ENCODE data around the gene IMMT.

Gene IMMT

DNA sequence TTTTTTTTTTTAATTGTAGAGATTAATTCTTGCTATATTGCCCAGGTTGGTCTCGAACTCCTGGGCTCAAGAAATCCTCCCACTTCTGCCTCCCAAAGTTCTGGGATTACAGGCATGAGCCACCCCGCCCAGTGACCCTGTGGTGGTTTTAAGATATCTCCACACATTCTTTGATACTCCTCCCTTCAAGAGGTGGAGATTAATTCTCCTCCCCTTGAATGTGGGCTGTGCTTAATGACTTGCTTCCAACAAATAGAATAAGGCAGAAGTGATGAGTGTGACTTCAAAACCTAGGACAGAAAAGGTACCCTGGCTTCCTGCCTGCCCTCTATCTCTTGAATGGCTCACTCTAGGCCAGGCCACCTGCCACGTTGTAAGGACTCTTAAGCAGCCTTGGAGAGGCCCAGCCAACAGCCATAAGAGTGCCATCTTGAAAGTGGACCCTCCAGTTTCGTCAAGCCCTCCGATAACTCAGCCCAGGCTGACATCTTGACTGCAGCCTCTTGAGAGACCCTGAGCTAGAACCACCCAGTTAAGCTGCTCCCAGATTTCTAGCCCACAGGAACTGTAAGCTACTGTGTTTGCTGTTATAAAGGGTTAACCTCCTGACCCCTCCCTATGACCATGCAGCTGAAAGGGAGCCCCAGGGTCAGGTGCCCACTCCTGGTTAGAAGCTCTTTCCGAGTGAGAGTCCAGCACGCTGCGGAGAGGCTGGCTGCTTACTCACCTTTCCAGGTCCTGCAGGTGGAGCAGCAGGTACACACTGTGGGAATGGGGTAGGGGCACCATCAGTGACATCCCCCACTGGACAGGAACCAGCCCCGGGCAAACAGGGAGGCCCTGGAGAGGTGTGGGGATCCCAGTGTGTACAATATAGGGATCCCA is 31.6 kb upstream of the IMMT start:
- TF ChIP-seq SIN3A (IDR thresholded peaks at IDR 0.05; ENCODE audit: borderline replicate concordance, insufficient read depth, low read length) (no peak), REST (IDR thresholded peaks at IDR 0.05; ENCODE audit: insufficient read depth in 1 of 2, low read depth in 2 of 2, low read length in 2 of 2) (no peak), POLR2AphosphoS5 (IDR thresholded peaks at IDR 0.05; ENCODE audit: low read depth, low read length) (no peak), TAF1 (IDR thresholded peaks at IDR 0.05; ENCODE audit: borderline replicate concordance, insufficient read depth, low read length) (no peak), FOXP2 (optimal IDR thresholded peaks at IDR 0.05; ENCODE audit: borderline replicate concordance, extremely low read depth, extremely low read length, insufficient read depth) (no peak)

- TF ChIP-seq POLR2AphosphoS5 (IDR thresholded peaks at IDR 0.05; ENCODE audit: low read depth, low read length) (no peak), FOXP2 (optimal IDR thresholded peaks at IDR 0.05; ENCODE audit: borderline replicate concordance, extremely low read depth, extremely low read length, insufficient read depth) (no peak), REST (IDR thresholded peaks at IDR 0.05; ENCODE audit: insufficient read depth in 1 of 2, low read depth in 2 of 2, low read length in 2 of 2) (no peak), SIN3A (IDR thresholded peaks at IDR 0.05; ENCODE audit: borderline replicate concordance, insufficient read depth, low read length) (no peak), TAF1 (IDR thresholded peaks at IDR 0.05; ENCODE audit: borderline replicate concordance, insufficient read depth, low read length) (no peak)
These were observed 30.8 kb upstream of the IMMT start for GRCh38 chr2:86226070-86226469.

DNA sequence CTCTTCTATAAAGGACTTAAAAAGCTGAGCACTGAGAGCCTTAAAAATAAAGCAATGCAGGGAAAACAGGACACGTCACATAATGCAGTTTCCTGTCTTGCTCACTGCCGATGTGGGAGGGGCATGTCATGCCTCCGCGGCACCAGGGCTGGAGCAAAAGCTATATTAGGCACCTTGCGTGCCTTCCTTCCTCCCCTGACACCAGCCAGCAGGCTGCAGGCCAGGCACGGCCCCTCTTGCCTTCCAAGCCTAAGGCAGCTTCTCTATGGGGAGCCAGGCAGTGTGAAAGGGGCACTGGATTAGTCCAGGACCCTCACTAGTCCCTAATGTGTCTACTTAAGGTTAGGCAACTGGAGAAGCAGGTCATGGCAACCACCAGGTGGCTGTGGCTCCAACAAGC is 30.3 kb upstream of the IMMT start:
- TF ChIP-seq REST (IDR thresholded peaks at IDR 0.05; ENCODE audit: insufficient read depth in 1 of 2, low read depth in 2 of 2, low read length in 2 of 2), result no peak
- TF ChIP-seq POLR2AphosphoS5 (IDR thresholded peaks at IDR 0.05; ENCODE audit: low read depth, low read length), result no peak
- TF ChIP-seq SIN3A (IDR thresholded peaks at IDR 0.05; ENCODE audit: borderline replicate concordance, insufficient read depth, low read length), result no peak
- no peak for TF ChIP-seq TAF1 (IDR thresholded peaks at IDR 0.05; ENCODE audit: borderline replicate concordance, insufficient read depth, low read length)
- TF ChIP-seq FOXP2 (optimal IDR thresholded peaks at IDR 0.05; ENCODE audit: borderline replicate concordance, extremely low read depth, extremely low read length, insufficient read depth), result no peak

DNA sequence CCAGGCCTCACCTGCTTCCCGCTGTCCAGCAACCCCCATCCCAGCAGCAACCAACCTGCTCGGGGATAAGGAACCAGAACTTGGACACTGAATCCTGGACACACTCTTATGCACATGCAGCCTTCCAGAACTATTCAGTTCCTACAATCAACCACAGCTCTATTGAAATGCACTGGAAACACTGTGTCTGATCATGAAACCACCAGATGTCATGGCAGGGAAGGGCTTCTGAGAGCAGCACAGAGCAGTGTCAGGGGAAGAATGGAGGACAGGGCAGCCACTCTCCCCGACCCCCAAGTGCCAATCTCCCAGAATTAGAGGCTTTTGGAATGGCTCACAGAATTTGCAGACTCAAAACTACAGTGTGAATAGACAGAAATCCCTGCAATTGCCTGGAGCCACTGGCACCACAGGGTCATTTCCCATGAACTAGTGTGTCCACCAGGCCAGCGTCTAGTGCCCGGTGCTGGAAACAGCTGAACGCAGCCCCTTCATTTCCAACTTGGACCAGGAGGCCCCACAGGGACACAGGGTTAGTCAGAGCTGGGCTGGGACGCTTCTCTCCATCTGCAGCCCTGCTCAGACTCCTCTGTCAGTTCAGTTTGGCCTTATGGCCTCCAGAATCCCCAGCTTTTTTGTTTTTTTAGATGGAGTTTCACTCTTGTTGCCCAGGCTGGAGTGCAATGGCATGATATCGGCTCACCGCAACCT is 29.5 kb upstream of the IMMT start:
- TF ChIP-seq REST (IDR thresholded peaks at IDR 0.05; ENCODE audit: insufficient read depth in 1 of 2, low read depth in 2 of 2, low read length in 2 of 2) (no peak), SIN3A (IDR thresholded peaks at IDR 0.05; ENCODE audit: borderline replicate concordance, insufficient read depth, low read length) (no peak), POLR2AphosphoS5 (IDR thresholded peaks at IDR 0.05; ENCODE audit: low read depth, low read length) (no peak)
